B cell (primary cell): Measurements from ENCODE around the gene KIRREL3. TPM values are rescaled to one million over a fixed set of nuclear protein-coding genes. Genes with fewer than 3 reads are reported as not detected.

Source experiments
- ATAC-seq: fragments of 200-7000 bp; cut with Tn5 transposase; one replicate; pipeline ENCODE4 v1.10.0; 2021; ENCODE audit warnings: low read depth, mild to moderate bottlenecking, moderate number of reproducible peaks, moderate library complexity
- CTCF ChIA-PET: fragments of 350-600 bp; sonication (Branson Sonifier 250); formaldehyde crosslinking; loops from one replicate; lab custom pipeline; 2021; ENCODE audit warnings: antibody characterized with exemption, inconsistent platforms; lab: Charles Lee
- POLR2A ChIA-PET: fragments of 350-600 bp; sonication (Branson Sonifier 250); formaldehyde crosslinking; loops from one replicate; lab custom pipeline; 2021; ENCODE audit warnings: antibody characterized with exemption; lab: Charles Lee
- DNase-seq: peaks from one replicate; pipeline ENCODE4 v3.0.0; 2013
- H2AFZ ChIP-seq: 2 replicates; pipeline ENCODE4 v1.6.1; 2012; ENCODE audit warnings: mild to moderate bottlenecking, low read depth, low read length; ENCODE audit not compliant: insufficient read depth, poor library complexity, severe bottlenecking
- H3K27ac ChIP-seq, 2 donors: 1 replicate in 1 of 2; 2 replicates in 1 of 2; pipeline ENCODE4 v1.5.1; 2012 to 2013; ENCODE audit warnings: low read length in 2 of 2, mild to moderate bottlenecking in 2 of 2, moderate library complexity in 1 of 2
- H3K27me3 ChIP-seq, 4 experiments: fragments of 200-600 bp in 1 of 4; sonication (generic) in 1 of 4; replicated peaks in 1 of 4; 1 replicate in 2 of 4; 2 replicates in 2 of 4; pipeline versions ENCODE4 v1.6.1 to v1.7.0; 2013 to 2016; ENCODE audit warnings: low read length in 3 of 4, mild to moderate bottlenecking in 2 of 4, mixed read lengths in 1 of 4, moderate library complexity in 1 of 4; ENCODE audit not compliant: insufficient read depth in 4 of 4, control insufficient read depth in 3 of 4; ENCODE audit errors: control extremely low read depth in 1 of 4
- H3K36me3 ChIP-seq, 2 experiments: replicated peaks in 1 of 2; 1 replicate in 1 of 2; 2 replicates in 1 of 2; pipeline versions ENCODE4 v1.6.1 to v1.7.1; 2013; ENCODE audit warnings: low read length in 1 of 2; ENCODE audit not compliant: insufficient read depth in 2 of 2, control insufficient read depth in 1 of 2; ENCODE audit errors: control extremely low read depth in 1 of 2, extremely low read depth in 1 of 2
- H3K4me1 ChIP-seq, 2 donors: fragments of 200-600 bp in 1 of 2; sonication (generic) in 1 of 2; 1 replicate in 1 of 2; 2 replicates in 1 of 2; pipeline versions ENCODE4 v1.5.1 to v1.6.1; 2013 to 2017; ENCODE audit warnings: low read length in 2 of 2; ENCODE audit not compliant: control insufficient read depth in 2 of 2, insufficient read depth in 2 of 2
- H3K4me2 ChIP-seq: replicated peaks from 2 replicates; pipeline ENCODE3; 2012; ENCODE audit warnings: mild to moderate bottlenecking, low read depth, low read length; ENCODE audit not compliant: poor library complexity, severe bottlenecking
- H3K4me3 ChIP-seq, 5 experiments: fragments of 200-600 bp in 1 of 5; sonication (generic) in 1 of 5; 1 replicate in 3 of 5; 2 replicates in 2 of 5; pipeline versions ENCODE4 v1.5.1 to v1.7.0; 2011 to 2016; ENCODE audit warnings: low read length in 4 of 5, mild to moderate bottlenecking in 4 of 5, low read depth in 2 of 5, control low read depth in 1 of 5, moderate library complexity in 1 of 5; ENCODE audit not compliant: insufficient read depth in 1 of 5; ENCODE audit errors: control extremely low read depth in 1 of 5, extremely low read depth in 1 of 5
- H3K79me2 ChIP-seq: fragments of 200-600 bp; sonication (generic); one replicate; pipeline ENCODE4 v1.6.0; 2016; ENCODE audit warnings: low read length; ENCODE audit not compliant: control insufficient read depth, insufficient read depth
- H3K9ac ChIP-seq: fragments of 200-600 bp; sonication (generic); 2 replicates; pipeline ENCODE4 v1.6.1; 2017; ENCODE audit warnings: mild to moderate bottlenecking, low read length, moderate library complexity
- H3K9me3 ChIP-seq, 3 donors: one replicate each; pipeline versions ENCODE4 v1.6.1 to v1.7.1; 2013; ENCODE audit warnings: low read length in 2 of 3; ENCODE audit not compliant: control insufficient read depth in 2 of 3, insufficient read depth in 1 of 3; ENCODE audit errors: control extremely low read depth in 1 of 3
- H4K20me1 ChIP-seq: 2 replicates; pipeline ENCODE4 v1.6.0; 2012; ENCODE audit warnings: mild to moderate bottlenecking, low read length; ENCODE audit not compliant: insufficient read depth, control insufficient read depth, poor library complexity, severe bottlenecking
- H3K27ac Mint-ChIP-seq: one replicate; pipeline ENCODE4 v1.8.0; 2021; ENCODE audit warnings: mixed read lengths
- H3K27me3 Mint-ChIP-seq: one replicate; pipeline ENCODE4 v1.8.0; 2021; ENCODE audit warnings: mixed read lengths
- H3K4me1 Mint-ChIP-seq: one replicate; pipeline ENCODE4 v1.8.0; 2021; ENCODE audit warnings: mixed read lengths
- H3K4me3 Mint-ChIP-seq: one replicate; pipeline ENCODE4 v1.8.0; 2021; ENCODE audit warnings: mixed read lengths
- H3K9me3 Mint-ChIP-seq: one replicate; pipeline ENCODE4 v1.8.0; 2022; ENCODE audit warnings: mixed read lengths; ENCODE audit not compliant: insufficient read depth
- EZH2 ChIP-seq: IDR thresholded peaks from 2 replicates; pipeline ENCODE4 v1.6.1; 2012; ENCODE audit warnings: borderline replicate concordance, low read depth, mild to moderate bottlenecking, moderate library complexity, low read length; ENCODE audit not compliant: insufficient read depth, poor library complexity, severe bottlenecking
- WGBS: methylation state at CpG from one replicate; pipeline ENCODE4 v1.1.5; 2013; ENCODE audit warnings: missing lambda C conversion rate; ENCODE audit not compliant: insufficient coverage; 5-methylcytosine and 5-hydroxymethylcytosine counted together
- intact Hi-C: fragments of 100-400 bp; cut with micrococcal nuclease; formaldehyde crosslinking; loops from one replicate; pipeline ENCODE4 v1.10.0; 2022
- polyA plus RNA-seq: library from polyadenylated mRNA; depleted of rRNA; stranded (reverse); fragments of >200 nt; gene quantifications from 2 replicates; pipeline ENCODE4 v1.2.3, GENCODE V29; 2012
- total RNA-seq, 2 donors: library from RNA; stranded (reverse); fragments of 120-200 nt in 1 of 2; gene quantifications; 1 replicate in 1 of 2; 2 replicates in 1 of 2; pipeline versions ENCODE4 v1.2.3 to v1.2.4, GENCODE V29; 2013 to 2022
- TF ChIP-seq, protein P1 (sequence below): fragments of 200-600 bp; IDR thresholded peaks from one replicate; pipeline ENCODE4 v1.8.0; 2022; ENCODE audit warnings: antibody characterized with exemption, mild to moderate bottlenecking

The KIRREL3 gene
- total and polyA plus RNA-seq, 2 donors (not counting 1 experiment from before 2014, with no cell fraction given) = not detected

DNA sequence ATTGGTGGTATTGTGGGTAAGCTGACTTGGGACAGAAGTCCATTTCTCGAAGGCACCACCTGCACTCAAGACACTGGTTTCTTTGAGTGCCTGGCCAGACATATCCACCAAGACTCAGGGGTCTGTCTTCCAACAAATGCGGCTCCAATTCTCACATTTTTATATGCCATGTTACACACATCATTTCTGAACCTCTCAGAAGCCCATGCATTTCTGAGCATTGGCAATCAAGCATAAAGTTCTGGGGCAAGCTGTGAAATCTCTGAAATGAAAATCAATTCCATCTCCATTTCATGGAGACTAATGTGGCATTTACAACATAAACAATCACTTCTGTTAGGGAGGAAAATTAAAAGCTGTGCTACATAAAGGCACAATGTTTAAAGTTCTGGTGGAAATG, 243.7 kb downstream of the KIRREL3 start:
- ATAC-seq = no peak
- peaks cover 3% of the 10 kb centered on the region for H3K27me3 Mint-ChIP-seq
- no peaks in the 10 kb centered on the region for H4K20me1 ChIP-seq
- intact Hi-C loops = no loop called here
- H3K4me1 ChIP-seq = no peaks in the 10 kb centered on the region
- no peak overlapping the region for H3K4me3 Mint-ChIP-seq
- no peaks in the 10 kb centered on the region for H3K9me3 ChIP-seq
- H3K36me3 ChIP-seq = no peaks in the 10 kb centered on the region
- no peaks in the 10 kb centered on the region for H3K4me1 Mint-ChIP-seq
- H3K4me2 ChIP-seq = no peak overlapping the region
- no peak overlapping the region for H3K27ac Mint-ChIP-seq
- no peak for TF ChIP-seq EZH2
- TF ChIP-seq, protein P1, sequence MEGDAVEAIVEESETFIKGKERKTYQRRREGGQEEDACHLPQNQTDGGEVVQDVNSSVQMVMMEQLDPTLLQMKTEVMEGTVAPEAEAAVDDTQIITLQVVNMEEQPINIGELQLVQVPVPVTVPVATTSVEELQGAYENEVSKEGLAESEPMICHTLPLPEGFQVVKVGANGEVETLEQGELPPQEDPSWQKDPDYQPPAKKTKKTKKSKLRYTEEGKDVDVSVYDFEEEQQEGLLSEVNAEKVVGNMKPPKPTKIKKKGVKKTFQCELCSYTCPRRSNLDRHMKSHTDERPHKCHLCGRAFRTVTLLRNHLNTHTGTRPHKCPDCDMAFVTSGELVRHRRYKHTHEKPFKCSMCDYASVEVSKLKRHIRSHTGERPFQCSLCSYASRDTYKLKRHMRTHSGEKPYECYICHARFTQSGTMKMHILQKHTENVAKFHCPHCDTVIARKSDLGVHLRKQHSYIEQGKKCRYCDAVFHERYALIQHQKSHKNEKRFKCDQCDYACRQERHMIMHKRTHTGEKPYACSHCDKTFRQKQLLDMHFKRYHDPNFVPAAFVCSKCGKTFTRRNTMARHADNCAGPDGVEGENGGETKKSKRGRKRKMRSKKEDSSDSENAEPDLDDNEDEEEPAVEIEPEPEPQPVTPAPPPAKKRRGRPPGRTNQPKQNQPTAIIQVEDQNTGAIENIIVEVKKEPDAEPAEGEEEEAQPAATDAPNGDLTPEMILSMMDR = no peak
- H3K27ac ChIP-seq = no peak overlapping the region
- no peaks in the 10 kb centered on the region for H3K27me3 ChIP-seq
- 96% methylated on average over 2 of the region's 2 CpGs for WGBS
- H3K9me3 Mint-ChIP-seq = no peaks in the 10 kb centered on the region
- no peak for DNase-seq
- H2AFZ ChIP-seq = no peak overlapping the region
- ChIA-PET POLR2A (no interaction called here), CTCF (no interaction called here)
- no peak overlapping the region for H3K9ac ChIP-seq
- no peaks in the 10 kb centered on the region for H3K79me2 ChIP-seq
- no peak overlapping the region for H3K4me3 ChIP-seq

DNA sequence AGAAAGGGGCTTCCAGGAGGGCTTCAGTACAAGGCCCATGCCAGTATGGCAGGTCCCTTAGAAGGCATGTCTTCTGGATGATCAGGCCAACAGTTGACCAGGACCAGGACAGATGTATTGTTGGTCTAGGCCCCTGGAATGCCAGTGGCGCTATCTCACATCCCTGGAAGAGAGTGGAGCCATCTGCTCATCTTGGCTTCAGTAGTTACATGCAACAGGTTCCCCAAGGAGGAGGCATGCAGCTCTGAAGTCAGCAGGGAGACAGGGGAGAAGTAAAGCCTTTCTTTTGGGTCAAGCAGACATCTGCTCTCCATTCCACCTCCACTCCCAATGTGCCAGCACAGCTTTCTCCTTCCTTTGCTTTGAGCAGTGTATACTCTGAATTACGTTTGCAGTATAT, 244.1 kb downstream of the KIRREL3 start:
- Histone ChIP-seq H3K4me3 (no peak overlapping the region), H3K4me1 (no peaks in the 10 kb centered on the region), H3K27me3 (no peaks in the 10 kb centered on the region), H3K79me2 (no peaks in the 10 kb centered on the region), H3K9me3 (no peaks in the 10 kb centered on the region), H4K20me1 (no peaks in the 10 kb centered on the region), H3K9ac (no peak overlapping the region), H3K4me2 (no peak overlapping the region), H3K36me3 (no peaks in the 10 kb centered on the region), H2AFZ (no peak overlapping the region), H3K27ac (no peak overlapping the region)
- Mint-ChIP-seq H3K4me1 (no peaks in the 10 kb centered on the region), H3K4me3 (no peak overlapping the region), H3K27ac (no peak overlapping the region), H3K27me3 (peaks cover 3% of the 10 kb centered on the region), H3K9me3 (no peaks in the 10 kb centered on the region)
- no peak for ATAC-seq
- WGBS = 58% methylated on average over 2 of the region's 2 CpGs
- ChIA-PET CTCF (no interaction called here), POLR2A (no interaction called here)
- no peak for DNase-seq
- TF ChIP-seq, protein P1 = no peak
- TF ChIP-seq EZH2 = no peak
- intact Hi-C loops = no loop called here
